GM13976 (cell line): ENCODE measurements around the gene GRAMD1B.

Experiments
- DNase-seq: peaks from one replicate; pipeline ENCODE4 v3.0.0; 2012; ENCODE audit warnings: low spot score
- in situ Hi-C: fragments of 300-500 bp; cut with MboI; formaldehyde crosslinking; loops from one replicate; pipeline ENCODE4 v1.12.0; 2022; ENCODE audit warnings: low sequenced_read_pairs, mixed read lengths, inconsistent platforms; ENCODE audit not compliant: unreplicated experiment
- TF ChIP-seq, protein P1 (sequence below): IDR thresholded peaks from 2 replicates; pipeline ENCODE4 v1.5.1; 2012; ENCODE audit warnings: borderline replicate concordance, mild to moderate bottlenecking; ENCODE audit not compliant: insufficient read depth; ENCODE audit errors: extremely low read depth, missing control alignments, control extremely low read depth

Gene GRAMD1B

DNA sequence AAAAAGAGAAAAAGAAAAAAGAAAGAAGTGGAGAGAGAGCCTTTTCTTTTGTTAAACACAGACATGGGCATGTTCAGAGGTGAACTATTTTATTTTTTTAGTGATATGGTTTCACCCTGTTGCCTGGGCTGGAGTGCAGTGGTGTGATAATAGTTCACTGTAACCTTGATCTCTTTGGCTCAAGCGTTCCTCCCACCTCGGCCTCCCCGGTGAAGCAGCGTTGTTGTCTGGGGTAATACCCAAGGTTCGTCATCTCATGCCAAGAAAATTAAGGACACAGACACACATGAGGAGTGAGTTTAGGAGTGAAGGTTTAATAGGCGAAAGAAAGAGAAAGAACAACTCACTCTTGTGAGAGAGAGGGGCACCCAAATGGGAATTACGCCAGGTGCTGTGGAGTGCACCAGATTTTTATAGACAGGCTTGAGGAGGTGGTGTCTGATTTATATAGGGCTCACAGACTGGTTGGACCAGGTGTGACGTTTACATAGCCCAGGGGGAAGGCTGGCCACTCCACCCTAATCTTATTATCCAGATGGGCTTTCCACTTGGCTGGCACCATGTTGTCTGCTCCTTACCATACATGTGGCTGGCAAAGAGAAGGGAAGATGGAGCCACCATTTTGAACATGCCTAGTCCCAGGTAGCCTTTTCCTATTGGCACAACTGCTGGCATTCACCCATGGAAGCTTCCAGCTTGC, 42.3 kb downstream of the GRAMD1B start:
- TF ChIP-seq, protein P1, sequence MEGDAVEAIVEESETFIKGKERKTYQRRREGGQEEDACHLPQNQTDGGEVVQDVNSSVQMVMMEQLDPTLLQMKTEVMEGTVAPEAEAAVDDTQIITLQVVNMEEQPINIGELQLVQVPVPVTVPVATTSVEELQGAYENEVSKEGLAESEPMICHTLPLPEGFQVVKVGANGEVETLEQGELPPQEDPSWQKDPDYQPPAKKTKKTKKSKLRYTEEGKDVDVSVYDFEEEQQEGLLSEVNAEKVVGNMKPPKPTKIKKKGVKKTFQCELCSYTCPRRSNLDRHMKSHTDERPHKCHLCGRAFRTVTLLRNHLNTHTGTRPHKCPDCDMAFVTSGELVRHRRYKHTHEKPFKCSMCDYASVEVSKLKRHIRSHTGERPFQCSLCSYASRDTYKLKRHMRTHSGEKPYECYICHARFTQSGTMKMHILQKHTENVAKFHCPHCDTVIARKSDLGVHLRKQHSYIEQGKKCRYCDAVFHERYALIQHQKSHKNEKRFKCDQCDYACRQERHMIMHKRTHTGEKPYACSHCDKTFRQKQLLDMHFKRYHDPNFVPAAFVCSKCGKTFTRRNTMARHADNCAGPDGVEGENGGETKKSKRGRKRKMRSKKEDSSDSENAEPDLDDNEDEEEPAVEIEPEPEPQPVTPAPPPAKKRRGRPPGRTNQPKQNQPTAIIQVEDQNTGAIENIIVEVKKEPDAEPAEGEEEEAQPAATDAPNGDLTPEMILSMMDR, result no peak
- DNase-seq, result no peak
- in situ Hi-C loops, result loop anchor here (10.0 kb wide), 1 partner anchor 168 kb away; no protein-coding TSS in a partner anchor

DNA sequence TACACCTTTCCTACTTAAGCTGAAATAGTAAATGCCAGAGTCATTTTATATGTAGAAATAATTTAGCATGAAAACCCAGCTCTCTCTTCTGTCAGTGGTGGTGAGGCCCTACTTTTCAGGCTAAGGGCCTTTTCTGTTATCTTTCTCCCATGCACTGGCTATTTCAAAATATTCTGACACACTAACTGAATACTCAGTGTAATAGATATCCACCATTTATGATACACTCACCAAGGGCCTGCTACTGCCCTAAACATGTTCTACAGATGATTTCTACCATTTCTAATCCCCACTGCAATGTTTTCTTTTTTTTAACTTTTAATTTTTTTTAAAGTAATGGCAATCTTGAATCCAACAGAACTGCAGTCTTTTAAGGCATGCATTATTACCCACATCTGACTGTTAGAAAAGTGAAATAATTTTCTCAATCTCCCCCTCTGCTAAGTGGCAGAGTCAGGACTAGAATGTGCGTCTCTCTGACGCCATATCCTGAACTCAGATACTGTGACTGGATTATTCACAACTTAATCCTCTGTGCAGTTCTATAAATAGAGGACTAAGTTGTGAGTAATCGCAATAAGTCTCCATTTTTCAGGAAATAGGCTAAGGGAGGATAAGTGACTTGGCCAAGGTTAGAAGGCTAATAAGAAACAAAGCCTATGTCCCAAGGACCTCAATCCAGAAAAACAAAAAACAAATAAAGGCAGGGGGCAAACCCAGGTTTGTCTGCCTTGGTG, 44.0 kb downstream of the GRAMD1B start:
- DNase-seq, result no peak
- in situ Hi-C loops, result loop anchor here (10.0 kb wide), 1 partner anchor 169 kb away; no protein-coding TSS in a partner anchor
- TF ChIP-seq, protein P1, result no peak

DNA sequence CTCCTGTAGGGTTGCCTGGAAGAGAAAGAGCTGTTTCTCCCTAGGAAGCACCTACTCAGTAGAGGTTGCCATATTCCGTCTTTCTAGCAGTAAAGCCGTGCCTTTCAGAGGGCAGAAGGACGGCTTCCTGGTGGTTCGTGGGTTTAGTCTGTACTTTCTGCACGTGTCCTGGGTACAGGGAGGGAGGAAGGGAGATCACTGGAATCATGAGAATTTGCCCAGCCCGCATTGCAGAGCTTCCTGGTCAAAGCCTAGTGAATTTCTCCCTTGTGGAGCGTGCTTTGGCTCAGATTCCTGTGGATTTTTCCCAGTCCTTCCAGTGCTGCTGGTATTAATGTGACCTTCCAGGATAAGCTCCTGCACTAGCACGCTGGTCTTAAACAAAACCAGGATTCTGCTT, 44.9 kb downstream of the GRAMD1B start:
- no peak for DNase-seq
- TF ChIP-seq, protein P1, result no peak
- in situ Hi-C loops, result loop anchor here (10.0 to 25.0 kb wide), 2 partner anchors 170 to 363 kb away; no protein-coding TSS in a partner anchor

DNA sequence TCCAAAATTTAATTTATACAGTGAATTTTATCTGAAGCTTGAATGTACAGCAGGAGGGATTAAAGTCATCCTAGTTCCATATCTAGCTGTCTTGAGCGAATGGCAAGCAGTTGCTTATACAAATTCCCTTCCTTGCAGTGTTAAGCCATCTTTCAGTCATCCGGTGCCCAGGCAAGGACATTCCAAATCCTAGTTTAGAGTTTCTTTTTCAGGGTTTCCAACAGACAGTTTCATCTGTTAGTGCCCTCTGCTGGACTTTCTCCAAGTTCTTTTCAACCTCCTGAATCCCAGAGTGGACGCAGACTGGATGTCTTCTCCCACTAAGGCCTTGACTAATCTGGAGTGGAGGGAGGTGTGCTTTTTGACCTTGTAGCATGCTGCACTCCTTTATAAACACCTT, 45.4 kb downstream of the GRAMD1B start:
- no peak for DNase-seq
- TF ChIP-seq, protein P1, result no peak
- in situ Hi-C loops, result loop anchor here (10.0 to 25.0 kb wide), 2 partner anchors 171 to 363 kb away; no protein-coding TSS in a partner anchor

- in situ Hi-C loops, result loop anchor here (10.0 to 25.0 kb wide), 2 partner anchors 173 to 365 kb away; no protein-coding TSS in a partner anchor
Observed at GRCh38 chr11:123477205-123477907, 47.3 kb downstream of the GRAMD1B start.

More at GRCh38 chr11:123477205-123477907, 47.3 kb downstream of the GRAMD1B start:
- TF ChIP-seq, protein P1, result no peak
- DNase-seq, result no peak
